Naive thymus-derived CD4-positive, alpha-beta T cell (primary cell): ENCODE measurements around the gene MARS2. TPM values are rescaled to one million over a fixed set of nuclear protein-coding genes. Genes with fewer than 3 reads are reported as not detected.

Experiments
- ATAC-seq: fragments of 150-1000 bp; cut with Tn5 transposase; 2 replicates; pipeline ENCODE4 v1.10.0; 2021; ENCODE audit warnings: mild to moderate bottlenecking, moderate library complexity
- CTCF ChIA-PET: fragments of 350-600 bp; sonication (Branson Sonifier 250); formaldehyde crosslinking; loops from one replicate; lab custom pipeline; 2021; ENCODE audit warnings: antibody characterized with exemption; lab: Charles Lee
- POLR2A ChIA-PET: fragments of 350-600 bp; sonication (Branson Sonifier 250); formaldehyde crosslinking; loops from one replicate; lab custom pipeline; 2021; ENCODE audit warnings: antibody characterized with exemption, inconsistent platforms; lab: Charles Lee
- DNase-seq, 9 donors: peaks; one replicate each; pipeline versions ENCODE4 v3.0.0 to v3.0.0-alpha.2; 2020 to 2022; ENCODE audit warnings: mixed read lengths in 1 of 9
- H3K27ac ChIP-seq: one replicate; pipeline ENCODE4 v1.7.0; 2013; ENCODE audit warnings: mild to moderate bottlenecking, low read depth, low read length, moderate library complexity
- H3K27me3 ChIP-seq, 2 donors: one replicate each; pipeline ENCODE4 v1.7.0; 2013; ENCODE audit warnings: low read length in 2 of 2, mild to moderate bottlenecking in 2 of 2, moderate library complexity in 2 of 2; ENCODE audit not compliant: control insufficient read depth in 2 of 2, insufficient read depth in 2 of 2
- H3K36me3 ChIP-seq, 3 experiments: 1 replicate in 2 of 3; 2 replicates in 1 of 3; pipeline ENCODE4 v1.7.0; 2013; ENCODE audit warnings: low read length in 3 of 3, mild to moderate bottlenecking in 3 of 3, moderate library complexity in 1 of 3; ENCODE audit not compliant: insufficient read depth in 3 of 3, control insufficient read depth in 2 of 3
- H3K4me1 ChIP-seq, 2 donors: one replicate each; pipeline ENCODE4 v1.7.0; 2013; ENCODE audit warnings: low read length in 2 of 2, mild to moderate bottlenecking in 2 of 2, moderate library complexity in 1 of 2; ENCODE audit not compliant: control insufficient read depth in 2 of 2, insufficient read depth in 2 of 2
- H3K4me3 ChIP-seq: 2 replicates; pipeline ENCODE4 v1.7.0; 2013; ENCODE audit warnings: mild to moderate bottlenecking, low read length
- H3K9me3 ChIP-seq, 3 experiments: 1 replicate in 2 of 3; 2 replicates in 1 of 3; pipeline ENCODE4 v1.7.0; 2013; ENCODE audit warnings: low read length in 3 of 3; ENCODE audit not compliant: control insufficient read depth in 2 of 3
- H3K27ac Mint-ChIP-seq, 9 donors: one replicate each; pipeline ENCODE4 v1.8.0; 2020 to 2022; ENCODE audit warnings: mixed read lengths in 9 of 9, mild to moderate bottlenecking in 8 of 9, moderate library complexity in 5 of 9, inconsistent platforms in 2 of 9
- H3K27me3 Mint-ChIP-seq, 5 donors: one replicate each; pipeline ENCODE4 v1.8.0; 2021 to 2022; ENCODE audit warnings: mixed read lengths in 5 of 5, mild to moderate bottlenecking in 1 of 5
- H3K36me3 Mint-ChIP-seq, 5 donors: one replicate each; pipeline ENCODE4 v1.8.0; 2020 to 2022; ENCODE audit warnings: mixed read lengths in 5 of 5, mild to moderate bottlenecking in 3 of 5, inconsistent platforms in 1 of 5
- H3K4me1 Mint-ChIP-seq, 7 donors: one replicate each; pipeline ENCODE4 v1.8.0; 2020 to 2022; ENCODE audit warnings: mixed read lengths in 7 of 7, mild to moderate bottlenecking in 3 of 7, inconsistent platforms in 1 of 7
- H3K4me3 Mint-ChIP-seq, 10 donors: one replicate each; pipeline ENCODE4 v1.8.0; 2020 to 2022; ENCODE audit warnings: mild to moderate bottlenecking in 10 of 10, mixed read lengths in 10 of 10, moderate library complexity in 6 of 10, inconsistent platforms in 2 of 10
- H3K9me3 Mint-ChIP-seq, 11 donors: one replicate each; pipeline ENCODE4 v1.8.0; 2020 to 2022; ENCODE audit warnings: mixed read lengths in 11 of 11, mild to moderate bottlenecking in 4 of 11, inconsistent platforms in 1 of 11, moderate library complexity in 1 of 11
- intact Hi-C, 2 donors: fragments of 100-400 bp; cut with micrococcal nuclease; formaldehyde crosslinking; loops; one replicate each; pipeline ENCODE4 v1.15.1; 2023
- polyA plus RNA-seq, 2 donors: library from polyadenylated mRNA; unstranded; fragments of 300-500 nt; fragmentation: Illumina TruSeq; gene quantifications; one replicate each; pipeline ENCODE4 v1.2.3, GENCODE V29; 2021
- total RNA-seq, 6 experiments: library from RNA in 5 of 6; stranded (reverse) in 5 of 6; gene quantifications; 1 replicate in 5 of 6; 2 replicates in 1 of 6; pipeline ENCODE4 v1.2.3 and lab custom pipeline; 2021 to 2026

MARS2 gene
- total and polyA plus RNA-seq, 7 experiments from 2014 or later, result 7.7 to 15.4 (median 10.0) TPM

DNA sequence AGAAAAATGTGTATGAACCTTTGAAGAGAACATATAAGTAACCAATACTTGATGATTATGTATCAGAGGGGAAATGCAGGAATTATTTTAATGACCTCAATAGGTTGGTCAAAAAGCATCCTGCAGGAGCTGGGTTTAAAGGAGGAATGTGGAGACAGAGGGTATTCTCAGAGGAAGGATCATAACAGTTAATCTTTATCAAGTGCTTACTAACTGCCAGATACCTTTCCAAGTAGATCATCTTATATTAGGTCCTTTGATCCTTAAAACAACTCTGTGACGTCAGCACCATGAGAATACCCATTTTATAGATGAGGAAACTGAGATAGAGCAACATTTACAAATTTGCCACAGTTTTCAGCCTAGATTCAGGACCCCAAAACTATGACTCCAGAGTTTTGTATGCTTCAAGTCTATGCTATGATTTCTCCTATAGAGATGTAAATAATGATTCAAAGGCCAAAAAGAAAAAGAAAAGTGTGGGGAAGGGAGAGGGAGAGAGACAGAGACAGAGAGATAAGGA is 32.7 kb upstream of the MARS2 start:
- CTCF ChIA-PET, result interaction anchor here (1.3 kb wide), 1 partner anchor 9 kb away, joined by 3 read pairs; no protein-coding TSS in a partner anchor
- peaks cover 0 to 11% (median 1%) of the 10 kb centered on the region in 5 donors for H3K36me3 Mint-ChIP-seq
- H3K4me3 Mint-ChIP-seq, result no peak overlapping the region
- H3K27me3 Mint-ChIP-seq, result peaks cover 5 to 24% (median 11%) of the 10 kb centered on the region in 5 donors
- Histone ChIP-seq H3K27ac (no peak overlapping the region), H3K27me3 (peaks cover 3 to 6% of the 10 kb centered on the region in 2 donors), H3K4me3 (no peak overlapping the region), H3K9me3 (no peaks in the 10 kb centered on the region), H3K36me3 (no peaks in the 10 kb centered on the region), H3K4me1 (no peaks in the 10 kb centered on the region)
- ATAC-seq (no peak), DNase-seq (no peak)
- no peaks in the 10 kb centered on the region for H3K4me1 Mint-ChIP-seq
- H3K27ac Mint-ChIP-seq, result no peak overlapping the region
- H3K9me3 Mint-ChIP-seq, result peaks cover under 1 to 13% (median 3%) of the 10 kb centered on the region in 11 donors
- POLR2A ChIA-PET, result no interaction called here
- intact Hi-C loops, result no loop called here

DNA sequence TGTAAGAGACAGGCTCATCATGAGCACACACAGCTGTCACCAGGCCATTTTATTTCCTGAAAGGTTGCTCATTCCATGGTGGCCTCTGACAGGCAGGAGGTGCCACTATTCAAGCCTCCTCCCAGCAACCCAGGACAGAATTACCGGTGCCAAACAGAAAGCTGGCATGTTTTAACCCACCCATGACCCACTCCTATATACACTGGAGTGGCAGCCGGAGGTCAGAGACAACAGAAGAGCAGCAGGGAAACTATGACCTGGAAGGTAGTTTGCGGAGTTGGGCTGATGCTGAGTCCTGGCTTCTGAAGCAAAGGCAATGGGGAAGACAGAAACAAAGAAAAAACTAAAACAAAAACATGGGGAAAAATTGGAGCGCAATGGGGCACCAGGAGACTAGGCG is 32.1 kb upstream of the MARS2 start:
- Histone ChIP-seq H3K4me1 (no peaks in the 10 kb centered on the region), H3K27ac (no peak overlapping the region), H3K9me3 (no peaks in the 10 kb centered on the region), H3K36me3 (no peaks in the 10 kb centered on the region), H3K4me3 (no peak overlapping the region), H3K27me3 (peaks cover 6% of the 10 kb centered on the region in 2 donors)
- intact Hi-C loops, result no loop called here
- peaks cover 5 to 30% (median 12%) of the 10 kb centered on the region in 5 donors for H3K27me3 Mint-ChIP-seq
- no peak overlapping the region for H3K27ac Mint-ChIP-seq
- no peak overlapping the region for H3K4me3 Mint-ChIP-seq
- ChIA-PET POLR2A (no interaction called here), CTCF (no interaction called here)
- H3K4me1 Mint-ChIP-seq, result no peaks in the 10 kb centered on the region
- peaks cover 0 to 9% (median 0%) of the 10 kb centered on the region in 5 donors for H3K36me3 Mint-ChIP-seq
- ATAC-seq (no peak), DNase-seq (no peak)
- peaks cover 0 to 10% (median 2%) of the 10 kb centered on the region in 11 donors for H3K9me3 Mint-ChIP-seq

DNA sequence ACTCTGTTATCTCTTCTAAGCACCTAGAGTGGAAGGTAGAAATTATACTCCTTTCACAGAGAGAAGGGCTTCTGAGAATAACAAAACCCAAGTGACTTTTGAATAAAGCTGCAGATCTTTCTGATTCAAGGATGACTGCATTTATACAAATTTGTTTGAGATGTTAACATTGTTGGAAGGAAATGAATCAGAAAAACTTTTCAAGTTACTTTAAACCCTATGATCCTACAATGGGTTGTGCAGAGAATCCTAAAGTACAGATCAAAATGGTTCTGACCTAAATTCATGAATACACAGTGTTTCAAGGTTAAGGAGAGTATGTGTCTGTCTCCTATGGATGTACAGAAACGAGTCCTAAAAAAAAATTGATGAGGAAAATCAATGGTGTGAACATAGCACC is 31.6 kb upstream of the MARS2 start:
- Mint-ChIP-seq H3K27ac (no peak overlapping the region), H3K4me3 (no peak overlapping the region), H3K36me3 (peaks cover 0 to 9% (median 0%) of the 10 kb centered on the region in 5 donors), H3K9me3 (peaks cover 0 to 10% (median 2%) of the 10 kb centered on the region in 11 donors), H3K27me3 (peaks cover 5 to 33% (median 14%) of the 10 kb centered on the region in 5 donors), H3K4me1 (no peaks in the 10 kb centered on the region)
- peaks cover 6% of the 10 kb centered on the region in 2 donors for H3K27me3 ChIP-seq
- DNase-seq (no peak), ATAC-seq (no peak)
- POLR2A ChIA-PET, result no interaction called here
- H3K36me3 ChIP-seq, result no peaks in the 10 kb centered on the region
- H3K4me3 ChIP-seq, result no peak overlapping the region
- H3K4me1 ChIP-seq, result no peaks in the 10 kb centered on the region
- CTCF ChIA-PET, result no interaction called here
- H3K9me3 ChIP-seq, result no peaks in the 10 kb centered on the region
- intact Hi-C loops, result no loop called here
- no peak overlapping the region for H3K27ac ChIP-seq

DNA sequence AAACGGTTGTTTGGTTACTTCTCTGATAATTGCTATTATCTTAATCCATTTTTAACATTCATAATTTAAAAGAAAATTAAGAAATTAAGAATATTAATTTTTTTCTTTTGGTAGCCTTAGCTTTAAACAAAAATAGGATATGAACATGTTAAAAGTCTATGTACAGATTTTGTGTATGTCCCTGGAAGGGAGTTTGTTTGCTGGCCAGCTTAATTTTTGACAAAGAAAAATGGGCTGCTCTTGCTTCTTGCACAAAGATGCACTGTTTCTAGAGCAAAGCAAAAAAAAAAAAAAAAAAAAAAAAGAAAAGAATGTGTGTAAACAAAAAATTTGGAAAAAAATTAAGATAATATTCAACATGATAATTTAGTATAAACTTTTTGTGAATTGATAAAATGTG is 31.1 kb upstream of the MARS2 start:
- intact Hi-C loops, result no loop called here
- Histone ChIP-seq H3K4me3 (no peak overlapping the region), H3K27me3 (peaks cover 6% of the 10 kb centered on the region in 2 donors), H3K36me3 (no peaks in the 10 kb centered on the region), H3K4me1 (no peaks in the 10 kb centered on the region), H3K27ac (no peak overlapping the region), H3K9me3 (no peaks in the 10 kb centered on the region)
- Mint-ChIP-seq H3K27ac (no peak overlapping the region), H3K27me3 (peaks cover 5 to 34% (median 14%) of the 10 kb centered on the region in 5 donors), H3K36me3 (peaks cover 0 to 4% (median 0%) of the 10 kb centered on the region in 5 donors), H3K9me3 (peaks cover 0 to 7% (median 0%) of the 10 kb centered on the region in 11 donors), H3K4me1 (no peaks in the 10 kb centered on the region), H3K4me3 (no peak overlapping the region)
- ATAC-seq, result no peak
- ChIA-PET POLR2A (interaction anchor here (0.6 kb wide), 1 partner anchor 930 kb away, joined by 4 read pairs; no protein-coding TSS in a partner anchor), CTCF (interaction anchor here (0.6 kb wide), 1 partner anchor 175 kb away, joined by 5 read pairs; the partner anchor contains the start of gene HSPD1)
- DNase-seq, result no peak

DNA sequence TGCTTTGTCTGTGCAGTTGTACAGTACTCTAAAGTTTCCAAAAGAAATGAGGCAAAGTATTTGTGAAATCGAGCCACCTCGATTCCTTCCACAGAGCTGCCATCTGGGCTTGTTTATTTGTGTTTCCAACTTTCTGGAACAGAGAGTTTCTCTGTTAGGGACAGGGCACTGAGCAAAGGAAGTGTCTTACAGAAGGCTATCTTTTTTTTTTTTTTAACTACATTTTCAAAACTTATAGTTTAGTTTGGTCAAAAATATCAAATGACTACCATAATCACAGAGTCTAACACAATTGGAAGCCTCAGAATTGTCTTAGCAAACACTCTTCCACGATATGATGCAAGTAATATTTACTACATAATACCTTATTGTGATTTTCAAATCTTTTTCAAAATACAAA is 30.6 kb upstream of the MARS2 start:
- Mint-ChIP-seq H3K4me1 (no peaks in the 10 kb centered on the region), H3K9me3 (peaks cover 0 to 4% (median 0%) of the 10 kb centered on the region in 11 donors), H3K36me3 (peaks cover 0 to 4% (median 0%) of the 10 kb centered on the region in 5 donors), H3K27me3 (peaks cover 6 to 34% (median 14%) of the 10 kb centered on the region in 5 donors), H3K4me3 (no peak overlapping the region), H3K27ac (no peak overlapping the region)
- Histone ChIP-seq H3K4me1 (no peaks in the 10 kb centered on the region), H3K27me3 (peaks cover 6% of the 10 kb centered on the region in 2 donors), H3K36me3 (no peaks in the 10 kb centered on the region), H3K9me3 (no peaks in the 10 kb centered on the region), H3K27ac (no peak overlapping the region), H3K4me3 (no peak overlapping the region)
- DNase-seq (no peak), ATAC-seq (no peak)
- intact Hi-C loops, result no loop called here
- POLR2A ChIA-PET, result interaction anchor here (0.6 kb wide), 1 partner anchor 931 kb away, joined by 4 read pairs; no protein-coding TSS in a partner anchor
- CTCF ChIA-PET, result interaction anchor here (0.6 kb wide), 1 partner anchor 175 kb away, joined by 5 read pairs; the partner anchor contains the start of gene HSPD1

DNA sequence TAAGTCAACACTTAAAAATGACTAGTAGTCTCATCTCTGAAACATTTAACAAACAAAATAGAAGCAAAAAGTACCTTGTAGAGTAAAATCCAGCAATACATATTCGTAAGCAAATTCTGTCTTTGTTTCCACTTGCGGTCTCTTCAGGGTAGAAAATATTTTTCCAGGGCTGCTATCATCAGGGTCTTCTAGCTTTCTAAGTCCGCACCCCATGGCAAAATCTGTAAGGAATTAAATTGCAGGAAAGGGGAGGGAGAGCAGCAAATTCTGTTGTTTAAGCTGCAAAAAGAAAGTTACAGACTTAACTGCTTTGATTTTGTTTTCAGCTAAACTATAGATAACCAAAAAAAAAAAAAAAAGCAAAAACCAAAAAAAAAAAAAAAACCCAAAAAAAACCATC is 29.9 kb upstream of the MARS2 start, which contains the start of gene RFTN2:
RFTN2 (minus strand) TSS at position 342 of the 400 bp plus-strand sequence; CDS start at position 213, 129 bp downstream.
- Mint-ChIP-seq H3K9me3 (peaks cover 0 to 2% (median 0%) of the 10 kb centered on the region in 11 donors), H3K4me1 (no peaks in the 10 kb centered on the region), H3K4me3 (no peak within 1 kb of the TSS), H3K36me3 (peaks cover 0 to 2% (median 0%) of the 10 kb centered on the region in 5 donors), H3K27ac (no peak within 1 kb of the TSS), H3K27me3 (peaks cover 9 to 34% (median 14%) of the 10 kb centered on the region in 5 donors)
- CTCF ChIA-PET, result no interaction called here
- no peaks in the 10 kb centered on the region for H3K4me1 ChIP-seq
- peaks cover 6% of the 10 kb centered on the region in 2 donors for H3K27me3 ChIP-seq
- H3K36me3 ChIP-seq, result no peaks in the 10 kb centered on the region
- H3K9me3 ChIP-seq, result no peaks in the 10 kb centered on the region
- POLR2A ChIA-PET, result no interaction called here
- no peak within 1 kb of the TSS for H3K4me3 ChIP-seq
- intact Hi-C loops, result no loop called here
- no peak within 1 kb of the TSS for H3K27ac ChIP-seq
- DNase-seq, result no peak
- ATAC-seq, result no peak
